Common myeloid progenitor, CD34-positive (primary cell): ENCODE data around the gene UGT1A6.

Source experiments
- CTCF ChIA-PET: fragments of 350-600 bp; sonication (Branson Sonifier 250); formaldehyde crosslinking; loops from one replicate; lab custom pipeline; 2021; ENCODE audit warnings: antibody characterized with exemption; lab: Charles Lee
- POLR2A ChIA-PET: fragments of 350-600 bp; sonication (Branson Sonifier 250); formaldehyde crosslinking; loops from one replicate; lab custom pipeline; 2021; ENCODE audit warnings: antibody characterized with exemption; lab: Charles Lee
- DNase-seq, 3 donors: peaks; one replicate each; pipeline versions ENCODE4 v3.0.0 to v3.0.0-alpha.2; 2013
- H3K27ac ChIP-seq, 2 experiments: 1 replicate in 1 of 2; 2 replicates in 1 of 2; pipeline ENCODE4 v1.7.0; 2013; ENCODE audit warnings: inconsistent platforms in 2 of 2, low read length in 2 of 2, mild to moderate bottlenecking in 2 of 2, low read depth in 1 of 2, moderate library complexity in 1 of 2; ENCODE audit not compliant: severe bottlenecking in 2 of 2, insufficient read depth in 1 of 2, poor library complexity in 1 of 2
- H3K27me3 ChIP-seq, 5 experiments: replicated peaks in 2 of 5; 1 replicate in 3 of 5; 2 replicates in 2 of 5; pipeline versions ENCODE4 v1.6.1 to v1.7.0; 2013; ENCODE audit warnings: low read length in 4 of 5, mild to moderate bottlenecking in 2 of 5, moderate library complexity in 2 of 5, inconsistent platforms in 1 of 5; ENCODE audit not compliant: insufficient read depth in 5 of 5, control insufficient read depth in 4 of 5
- H3K36me3 ChIP-seq, 4 experiments: 1 replicate in 2 of 4; 2 replicates in 2 of 4; pipeline versions ENCODE4 v1.6.1 to v1.7.0; 2013; ENCODE audit warnings: low read length in 3 of 4, control low read depth in 1 of 4, mild to moderate bottlenecking in 1 of 4; ENCODE audit not compliant: control insufficient read depth in 4 of 4, insufficient read depth in 4 of 4
- H3K4me1 ChIP-seq, 4 experiments: 1 replicate in 3 of 4; 2 replicates in 1 of 4; pipeline versions ENCODE4 v1.6.1 to v1.7.1; 2013; ENCODE audit warnings: low read length in 3 of 4, mild to moderate bottlenecking in 3 of 4, control low read depth in 1 of 4, inconsistent platforms in 1 of 4, moderate library complexity in 1 of 4; ENCODE audit not compliant: control insufficient read depth in 4 of 4, insufficient read depth in 4 of 4; ENCODE audit errors: control extremely low read depth in 1 of 4
- H3K4me3 ChIP-seq, 7 experiments: 1 replicate in 4 of 7; 2 replicates in 3 of 7; pipeline versions ENCODE4 v1.5.1 to v1.7.0; 2013; ENCODE audit warnings: mild to moderate bottlenecking in 7 of 7, low read length in 6 of 7, moderate library complexity in 6 of 7, inconsistent platforms in 2 of 7, low read depth in 2 of 7, control low read depth in 1 of 7; ENCODE audit not compliant: insufficient read depth in 4 of 7, control insufficient read depth in 1 of 7; ENCODE audit errors: extremely low read depth in 1 of 7
- H3K9me3 ChIP-seq, 5 experiments: 1 replicate in 4 of 5; 2 replicates in 1 of 5; pipeline versions ENCODE4 v1.6.1 to v1.7.1; 2013; ENCODE audit warnings: low read length in 4 of 5, mild to moderate bottlenecking in 2 of 5, inconsistent platforms in 1 of 5, low read depth in 1 of 5, moderate library complexity in 1 of 5; ENCODE audit not compliant: control insufficient read depth in 4 of 5, insufficient read depth in 2 of 5; ENCODE audit errors: control extremely low read depth in 1 of 5
- WGBS: methylation state at CpG from one replicate; pipeline ENCODE4 v1.1.5; 2013; ENCODE audit not compliant: insufficient coverage; 5-methylcytosine and 5-hydroxymethylcytosine counted together

Gene UGT1A6

GRCh38 chr2:233761040-233761769 is 68.5 kb downstream of the UGT1A6 start:
- no peaks in the 10 kb centered on the region for H3K9me3 ChIP-seq
- DNase-seq, result no peak
- ChIA-PET POLR2A (no interaction called here), CTCF (no interaction called here)
- no peaks in the 10 kb centered on the region for H3K4me1 ChIP-seq
- H3K4me3 ChIP-seq, result no peak overlapping the region
- peaks cover 0 to 18% (median 4%) of the 10 kb centered on the region in 5 experiments for H3K27me3 ChIP-seq
- 100% methylated on average over 2 of the region's 4 CpGs for WGBS
- H3K27ac ChIP-seq, result no peak overlapping the region
- no peaks in the 10 kb centered on the region for H3K36me3 ChIP-seq

GRCh38 chr2:233764264-233764663 is 71.6 kb downstream of the UGT1A6 start:
- 88% methylated on average over 7 of the region's 7 CpGs for WGBS
- POLR2A ChIA-PET, result no interaction called here
- DNase-seq, result no peak

GRCh38 chr2:233764761-233765160 is 72.1 kb downstream of the UGT1A6 start:
- Histone ChIP-seq H3K27me3 (peaks cover 0 to 20% (median 6%) of the 10 kb centered on the region in 5 experiments), H3K27ac (no peak overlapping the region), H3K4me3 (no peak overlapping the region), H3K4me1 (no peaks in the 10 kb centered on the region), H3K36me3 (no peaks in the 10 kb centered on the region), H3K9me3 (no peaks in the 10 kb centered on the region)
- 89% methylated on average over 3 of the region's 3 CpGs for WGBS
- ChIA-PET POLR2A (no interaction called here), CTCF (no interaction called here)
- no peak for DNase-seq

More at GRCh38 chr2:233764264-233764663, 71.6 kb downstream of the UGT1A6 start:
- no peaks in the 10 kb centered on the region for H3K36me3 ChIP-seq
- no peak overlapping the region for H3K4me3 ChIP-seq
- peaks cover 0 to 20% (median 6%) of the 10 kb centered on the region in 5 experiments for H3K27me3 ChIP-seq
- H3K27ac ChIP-seq, result no peak overlapping the region
- H3K4me1 ChIP-seq, result no peaks in the 10 kb centered on the region
- CTCF ChIA-PET, result no interaction called here
- H3K9me3 ChIP-seq, result no peaks in the 10 kb centered on the region

- POLR2A ChIA-PET, result no interaction called here
- Histone ChIP-seq H3K4me3 (no peak overlapping the region), H3K27ac (no peak overlapping the region), H3K36me3 (no peaks in the 10 kb centered on the region), H3K27me3 (peaks cover 0 to 20% (median 8%) of the 10 kb centered on the region in 5 experiments), H3K4me1 (no peaks in the 10 kb centered on the region), H3K9me3 (no peaks in the 10 kb centered on the region)
- CTCF ChIA-PET, result no interaction called here
- DNase-seq, result no peak
- 100% methylated on average over 1 of the region's 4 CpGs for WGBS
These were observed 73.7 kb downstream of the UGT1A6 start for GRCh38 chr2:233766416-233766815.

GRCh38 chr2:233768076-233768475 is 75.4 kb downstream of the UGT1A6 start:
- Histone ChIP-seq H3K4me1 (no peaks in the 10 kb centered on the region), H3K27ac (no peak overlapping the region), H3K4me3 (no peak overlapping the region), H3K36me3 (no peaks in the 10 kb centered on the region), H3K27me3 (peaks cover 0 to 24% (median 8%) of the 10 kb centered on the region in 5 experiments), H3K9me3 (no peaks in the 10 kb centered on the region)
- POLR2A ChIA-PET, result no interaction called here
- WGBS, result 80% methylated on average over 4 of the region's 4 CpGs
- no peak for DNase-seq
- CTCF ChIA-PET, result no interaction called here

- Histone ChIP-seq H3K9me3 (no peaks in the 10 kb centered on the region), H3K36me3 (no peaks in the 10 kb centered on the region), H3K4me3 (no peak overlapping the region), H3K4me1 (no peaks in the 10 kb centered on the region), H3K27me3 (peaks cover 0 to 17% (median 4%) of the 10 kb centered on the region in 5 experiments), H3K27ac (no peak overlapping the region)
- ChIA-PET POLR2A (no interaction called here), CTCF (no interaction called here)
- WGBS, result 91% methylated on average over 7 of the region's 9 CpGs
- DNase-seq, result no peak
These were observed 76.6 kb downstream of the UGT1A6 start for GRCh38 chr2:233769260-233769659.

GRCh38 chr2:233772153-233772552 is 79.5 kb downstream of the UGT1A6 start:
- Histone ChIP-seq H3K9me3 (peaks cover 0 to 8% (median 2%) of the 10 kb centered on the region in 5 experiments), H3K27ac (no peak overlapping the region), H3K4me1 (no peaks in the 10 kb centered on the region), H3K36me3 (no peaks in the 10 kb centered on the region), H3K27me3 (peaks cover 0 to 5% (median 2%) of the 10 kb centered on the region in 5 experiments), H3K4me3 (no peak overlapping the region)
- POLR2A ChIA-PET, result no interaction called here
- CTCF ChIA-PET, result no interaction called here
- 95% methylated on average over 10 of the region's 16 CpGs for WGBS
- no peak for DNase-seq
